HG03378 (cell line): ENCODE results near the gene CITED4.

Experiments
- ATAC-seq: cut with Tn5 transposase; IDR thresholded peaks from one replicate; pipeline ENCODE4 v1.9.1; 2021; ENCODE audit warnings: mild to moderate bottlenecking, moderate library complexity; ENCODE audit not compliant: unreplicated experiment

Gene CITED4

GRCh38 chr1:40886318-40887011 lies 24.3 kb upstream of the CITED4 start:
- no peak for ATAC-seq

DNA sequence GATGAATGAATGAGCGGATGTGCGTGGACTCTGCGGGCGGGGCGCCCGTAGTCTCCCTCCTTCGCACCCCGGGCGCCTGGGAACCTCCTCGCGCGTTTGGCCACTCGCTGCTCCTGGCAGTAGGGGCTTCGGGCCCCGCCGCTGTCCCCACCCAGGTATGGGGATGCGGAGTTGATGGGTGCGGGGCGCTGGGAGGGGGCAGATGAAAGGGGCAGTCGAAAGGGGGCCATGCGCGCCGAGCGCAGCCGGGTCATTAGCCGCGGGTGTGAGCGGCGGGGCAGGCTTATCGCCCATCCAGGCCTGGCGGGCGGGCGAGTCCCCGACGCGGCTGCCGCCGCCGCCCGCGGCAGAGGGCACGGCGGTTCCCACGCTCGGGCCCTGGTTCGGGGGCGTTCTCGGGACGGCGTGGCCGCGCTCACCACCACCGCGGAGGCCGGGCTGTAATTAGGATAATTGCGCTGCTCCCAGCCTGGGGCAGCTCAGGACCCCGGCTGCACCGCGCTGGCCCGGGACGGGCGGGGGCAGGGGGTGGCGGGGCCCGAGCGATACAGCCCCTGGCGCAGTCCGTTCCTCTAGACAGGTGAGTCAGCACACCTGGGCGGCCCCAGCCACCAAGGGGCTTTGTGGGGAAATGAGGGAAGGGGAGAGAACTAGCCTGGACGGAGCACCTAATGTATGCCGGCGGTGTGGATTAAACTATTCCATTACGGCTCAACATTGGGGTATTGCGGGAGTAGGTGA lies 22.1 kb upstream of the CITED4 start:
- ATAC-seq: no peak

DNA sequence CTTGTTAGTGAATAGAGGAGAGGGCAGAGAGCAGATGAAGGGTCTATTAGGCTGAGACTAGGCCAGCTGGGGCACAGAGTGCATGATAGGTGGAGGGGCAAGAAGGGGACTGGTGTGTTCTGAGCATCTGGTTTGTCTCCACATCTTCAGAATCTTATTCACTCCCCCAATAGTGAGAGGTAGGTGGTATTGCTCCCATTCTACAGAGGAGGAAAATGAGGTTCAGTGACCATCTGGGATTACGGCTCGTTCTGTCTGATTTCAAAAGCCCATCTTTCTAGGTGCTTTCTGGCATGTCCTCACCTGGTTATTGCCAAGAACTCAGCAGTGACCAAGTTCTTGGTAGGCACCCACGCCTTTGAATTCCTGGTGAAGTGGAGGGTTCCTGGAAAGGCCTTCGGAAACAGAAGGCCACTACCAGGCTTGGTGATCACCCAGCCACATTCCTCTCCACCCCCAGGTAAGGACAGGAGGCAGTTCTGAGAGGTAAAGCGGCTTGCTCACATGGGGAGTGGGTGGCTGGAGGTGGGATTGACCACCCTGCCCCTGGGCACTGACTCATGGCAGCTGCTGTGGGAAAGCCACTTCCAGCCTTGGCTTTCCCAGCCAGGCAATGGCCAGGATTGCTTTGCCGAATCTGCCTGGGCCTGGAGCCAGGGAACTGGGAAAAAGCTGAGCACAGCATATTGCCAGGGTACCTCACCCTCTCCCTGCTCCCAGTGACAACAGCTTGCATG lies 18.8 kb upstream of the CITED4 start:
- no peak for ATAC-seq

DNA sequence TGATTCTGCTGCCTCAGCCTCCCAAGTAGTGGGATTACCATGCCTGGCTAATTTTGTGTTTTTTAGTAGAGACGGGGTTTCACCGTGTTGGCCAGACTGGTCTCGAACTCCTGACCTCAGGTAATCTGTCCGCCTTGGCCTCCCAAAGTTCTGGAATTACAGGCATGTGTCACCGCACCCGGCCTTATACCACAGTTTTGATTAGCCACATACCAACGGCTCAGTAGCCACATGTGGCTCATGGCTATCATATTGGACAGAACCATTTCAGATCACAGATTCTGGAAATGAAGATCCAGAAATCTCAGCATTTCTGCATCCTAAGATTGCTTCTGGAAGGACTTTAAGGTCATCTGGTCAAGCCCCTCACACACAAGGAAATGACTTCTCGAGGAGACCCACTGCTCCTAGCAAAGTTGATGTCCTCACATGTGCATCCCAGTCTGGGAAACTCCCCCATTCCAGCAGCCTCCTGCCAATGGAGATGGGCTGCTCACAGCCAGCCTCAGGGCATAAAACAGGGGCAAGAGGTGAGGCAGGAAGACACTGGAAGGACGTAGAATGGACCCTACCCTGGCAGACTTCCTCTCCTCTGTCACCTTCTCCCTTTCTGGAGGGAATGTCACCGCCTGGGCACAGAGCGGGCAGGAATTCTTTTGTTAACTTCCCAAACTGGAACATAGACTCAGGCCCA lies 17.5 kb upstream of the CITED4 start:
- no peak for ATAC-seq

- no peak for ATAC-seq
These were observed 16.7 kb upstream of the CITED4 start for GRCh38 chr1:40878906-40879305.

DNA sequence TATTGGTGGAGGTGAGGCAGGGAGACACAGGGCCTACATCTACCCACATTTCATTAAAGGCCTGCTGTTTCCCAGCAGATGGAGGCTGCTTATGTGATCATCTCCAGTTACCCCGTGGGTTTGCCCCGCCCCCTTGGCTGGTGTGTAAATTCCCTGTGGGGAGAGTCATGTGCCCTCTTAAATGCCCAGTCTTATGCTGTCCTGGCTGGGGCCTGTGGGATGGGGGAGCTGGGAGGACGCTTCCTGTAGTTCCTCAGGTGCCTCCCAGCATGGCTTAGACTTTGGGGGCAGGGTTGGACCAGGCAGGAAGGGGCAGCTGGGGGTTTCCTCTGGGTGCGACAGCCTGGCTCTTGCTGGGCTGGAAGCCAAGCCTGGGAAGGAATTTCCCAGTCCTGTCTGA lies 15.5 kb upstream of the CITED4 start:
- ATAC-seq: no peak

GRCh38 chr1:40876891-40877290 lies 14.7 kb upstream of the CITED4 start:
- no peak for ATAC-seq

- ATAC-seq: no peak
These were observed 14.2 kb upstream of the CITED4 start for GRCh38 chr1:40876436-40876761.

- ATAC-seq: no peak
These were observed 11.8 kb upstream of the CITED4 start for GRCh38 chr1:40873863-40874472.

GRCh38 chr1:40872276-40872675 lies 10.1 kb upstream of the CITED4 start:
- ATAC-seq: no peak

GRCh38 chr1:40870135-40870728 lies 8.1 kb upstream of the CITED4 start:
- no peak for ATAC-seq

DNA sequence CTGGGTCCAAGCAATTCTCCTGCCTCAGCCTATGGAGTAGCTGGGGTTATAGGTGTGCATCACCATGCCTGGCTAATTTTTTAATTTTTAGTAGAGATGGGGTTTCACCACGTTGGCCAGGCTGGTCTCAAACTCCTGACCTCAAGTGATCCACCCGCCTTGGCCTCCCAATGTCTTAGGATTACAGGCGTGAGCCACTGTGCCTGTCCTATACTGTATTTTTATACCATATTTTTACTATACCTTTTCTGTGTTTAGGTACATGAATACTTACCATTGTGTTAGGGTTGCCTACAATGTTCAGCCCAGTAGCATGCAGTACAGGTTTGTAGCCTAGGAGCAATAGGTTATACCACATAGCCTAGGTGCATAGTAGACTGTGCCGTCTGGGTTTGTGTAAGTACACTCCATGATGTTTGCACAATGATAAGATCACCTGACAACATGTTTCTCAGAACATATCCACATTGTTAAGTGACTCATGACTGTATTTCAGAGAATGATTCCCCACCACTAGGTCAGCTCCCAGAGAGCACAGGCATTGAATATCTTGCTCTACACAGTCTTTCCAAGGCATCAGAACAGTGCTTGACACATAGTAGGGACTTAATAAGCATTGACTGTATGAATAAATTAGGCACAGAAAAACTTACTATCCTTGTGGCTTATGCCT lies 6.0 kb upstream of the CITED4 start:
- ATAC-seq: no peak

DNA sequence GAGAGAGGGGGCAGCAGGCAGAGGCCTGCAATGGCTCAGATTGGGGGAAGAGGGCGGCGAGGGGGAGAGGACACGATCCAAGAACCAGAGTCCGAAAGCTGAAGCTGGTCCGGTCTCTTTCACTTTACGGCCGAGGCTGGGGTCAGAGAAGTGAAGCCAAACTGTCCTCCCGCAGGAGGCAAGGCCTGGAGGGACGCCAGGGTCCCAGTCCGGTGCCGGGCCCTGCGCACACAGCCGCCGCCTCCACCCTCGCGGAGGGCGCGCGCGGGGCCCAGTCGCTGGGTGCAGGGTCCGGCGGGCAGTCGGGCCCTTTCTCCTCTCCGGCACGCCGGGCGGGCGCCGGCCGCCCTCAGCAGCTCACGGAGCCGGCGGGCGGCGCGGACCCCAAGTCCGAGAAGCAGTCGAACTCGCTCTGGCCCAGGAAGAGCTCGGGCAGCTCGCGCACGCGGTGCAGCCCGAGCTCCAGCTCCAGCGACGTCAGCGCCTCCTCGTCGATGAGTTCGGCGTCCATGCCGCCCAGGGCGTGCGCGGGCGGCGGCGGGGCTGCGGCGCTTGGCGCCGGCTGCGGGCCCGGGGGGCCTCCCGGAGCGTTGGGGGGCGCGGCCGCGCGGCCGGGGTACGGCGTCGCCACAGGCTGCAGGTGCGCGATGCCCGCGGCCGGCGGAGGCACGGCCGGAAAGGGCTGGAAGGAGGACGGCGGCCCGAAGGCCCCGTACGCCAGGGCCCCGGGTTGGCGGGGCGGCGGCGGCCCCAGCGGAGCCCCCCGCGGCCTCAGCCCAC lies 749 bp downstream of the CITED4 start:
- no peak for ATAC-seq

GRCh38 chr1:40860706-40861223 lies 1.4 kb downstream of the CITED4 start:
- ATAC-seq: no peak

DNA sequence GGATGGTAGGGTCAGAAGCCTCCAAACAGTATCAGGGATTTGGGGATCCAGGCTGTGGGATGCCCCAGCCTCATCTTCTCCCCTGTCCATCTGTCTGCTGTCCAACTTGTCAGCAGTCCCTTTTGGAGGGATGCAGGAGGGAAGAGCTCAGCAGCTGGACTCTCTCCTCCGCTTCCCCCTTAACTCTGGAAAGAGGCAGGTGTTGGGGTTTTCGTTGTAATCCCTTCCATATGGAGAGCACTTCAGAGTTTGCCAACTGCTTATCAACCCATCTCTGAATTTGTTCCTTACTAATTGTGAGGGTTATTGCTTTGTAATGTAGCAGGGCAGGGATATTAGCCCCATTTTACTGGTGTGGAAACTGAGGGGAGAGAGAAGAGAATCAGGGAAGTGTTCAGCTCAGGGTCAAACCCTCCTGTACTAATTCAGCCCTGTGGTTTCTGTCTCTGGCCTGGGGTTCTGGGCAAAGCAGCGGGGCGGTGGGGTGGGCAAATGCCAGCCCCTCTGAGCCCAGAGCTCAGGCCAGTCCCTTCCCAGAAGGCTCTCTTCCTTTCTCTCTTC lies 3.2 kb downstream of the CITED4 start:
- ATAC-seq: no peak

- ATAC-seq: no peak
These were observed 4.4 kb downstream of the CITED4 start for GRCh38 chr1:40857737-40858136.

DNA sequence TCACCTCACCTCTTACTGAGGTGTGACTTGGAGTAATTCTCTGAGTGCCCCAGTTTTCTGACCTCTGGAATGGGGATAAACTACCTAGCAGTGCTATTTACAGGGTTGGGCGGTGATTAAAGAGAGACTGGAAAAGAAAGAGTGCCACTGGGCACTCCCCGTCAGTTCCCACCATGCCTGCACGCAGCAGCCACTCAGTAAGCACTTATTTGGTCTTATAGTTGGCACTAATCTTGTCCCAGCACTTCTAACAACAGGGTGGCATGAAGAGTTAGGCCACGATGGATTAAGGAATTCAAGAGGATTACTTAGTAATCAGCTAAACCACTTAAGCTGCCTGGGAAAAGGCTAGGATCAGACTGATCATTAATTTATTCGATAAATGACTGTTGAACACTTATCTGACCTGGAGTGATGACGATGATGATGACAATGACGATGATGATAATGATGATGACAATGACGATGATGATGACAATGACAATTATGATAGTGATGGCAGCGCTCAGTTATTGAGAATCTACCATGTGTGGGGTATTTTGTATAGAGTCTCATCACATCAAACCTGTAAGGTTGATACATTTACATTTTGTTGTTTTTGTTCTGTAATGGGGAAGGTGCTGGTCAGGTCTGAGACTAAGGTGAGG lies 5.4 kb downstream of the CITED4 start:
- no peak for ATAC-seq

GRCh38 chr1:40856116-40856515 lies 6.0 kb downstream of the CITED4 start:
- no peak for ATAC-seq
